HEK293 (cell line): ENCODE measurements around the gene NOLC1.

Source experiments
- CTCF ChIA-PET: fragments of 350-600 bp; formaldehyde crosslinking; extraction: SDS; loops from one replicate; lab custom pipeline; 2021; ENCODE audit warnings: antibody characterized with exemption; lab: Yijun Ruan, JAX
- POLR2A ChIA-PET: fragments of 300-600 bp; formaldehyde crosslinking; extraction: SDS; loops from one replicate; lab custom pipeline; 2020; ENCODE audit warnings: antibody characterized with exemption, inconsistent platforms; lab: Yijun Ruan, JAX
- H3K27ac ChIP-seq: fragments of 200-500 bp; sonication (Bioruptor generic); 2 replicates; pipeline ENCODE4 v1.5.1; 2014; ENCODE audit warnings: low read depth, low read length, control low read depth, inconsistent platforms; ENCODE audit errors: extremely low read depth
- H3K36me3 ChIP-seq, 2 experiments: fragments of 200-500 bp in 1 of 2; sonication (Bioruptor generic) in 1 of 2; 1 replicate in 1 of 2; 2 replicates in 1 of 2; pipeline ENCODE4 v1.5.1; 2014 to 2017; ENCODE audit warnings: inconsistent platforms in 2 of 2, low read length in 2 of 2; ENCODE audit not compliant: control insufficient read depth in 2 of 2, insufficient read depth in 1 of 2
- H3K4me1 ChIP-seq: fragments of 200-500 bp; sonication (Bioruptor generic); 2 replicates; pipeline ENCODE4 v1.5.1; 2014; ENCODE audit warnings: mild to moderate bottlenecking, low read length, inconsistent platforms; ENCODE audit not compliant: control insufficient read depth, insufficient read depth
- H3K4me3 ChIP-seq: 2 replicates; pipeline ENCODE4 v1.5.1; 2011; ENCODE audit warnings: low read depth, mild to moderate bottlenecking, control low read depth, low read length, moderate library complexity
- H3K9me3 ChIP-seq: fragments of 200-500 bp; sonication (Bioruptor generic); 2 replicates; pipeline ENCODE4 v1.5.1; 2014; ENCODE audit warnings: low read depth, low read length, inconsistent platforms; ENCODE audit not compliant: control insufficient read depth, insufficient read depth
- BCL11A ChIP-seq: fragments of 450-650 bp; formaldehyde crosslinking; IDR thresholded peaks from 2 replicates; pipeline ENCODE4 v1.5.1; 2016; ENCODE audit warnings: low read depth, missing biosample characterization, missing genetic modification characterization
- GLIS1 ChIP-seq: fragments of 450-650 bp; formaldehyde crosslinking; IDR thresholded peaks from 2 replicates; pipeline ENCODE4 v1.5.1; 2016; ENCODE audit warnings: missing biosample characterization, missing genetic modification characterization
- GLIS2 ChIP-seq: fragments of 450-650 bp; formaldehyde crosslinking; IDR thresholded peaks from 2 replicates; pipeline ENCODE4 v1.5.1; 2016; ENCODE audit warnings: missing biosample characterization, missing genetic modification characterization
- IKZF3 ChIP-seq: fragments of 450-650 bp; IDR thresholded peaks from 2 replicates; pipeline ENCODE4 v1.5.0; 2018; ENCODE audit warnings: missing biosample characterization, mild to moderate bottlenecking, missing genetic modification characterization, moderate library complexity
- SCRT1 ChIP-seq: fragments of 450-650 bp; formaldehyde crosslinking; IDR thresholded peaks from 2 replicates; pipeline ENCODE4 v1.5.1; 2016; ENCODE audit warnings: missing biosample characterization, missing genetic modification characterization, borderline replicate concordance
- TCF7L2 ChIP-seq: IDR thresholded peaks from 2 replicates; pipeline ENCODE4 v1.6.1; 2011; ENCODE audit warnings: low read depth, mild to moderate bottlenecking, inconsistent platforms, low read length, moderate library complexity, borderline replicate concordance
- ZIC2 ChIP-seq: fragments of 450-650 bp; formaldehyde crosslinking; IDR thresholded peaks from 2 replicates; pipeline ENCODE4 v1.5.1; 2016; ENCODE audit warnings: missing biosample characterization, missing genetic modification characterization
- ZNF121 ChIP-seq: fragments of 450-650 bp; formaldehyde crosslinking; IDR thresholded peaks from 2 replicates; pipeline ENCODE4 v1.5.1; 2016; ENCODE audit warnings: missing biosample characterization, missing genetic modification characterization
- ZNF133 ChIP-seq: fragments of 450-650 bp; formaldehyde crosslinking; IDR thresholded peaks from 2 replicates; pipeline ENCODE4 v1.5.1; 2016; ENCODE audit warnings: missing biosample characterization, missing genetic modification characterization
- ZNF174 ChIP-seq: fragments of 450-650 bp; formaldehyde crosslinking; IDR thresholded peaks from 2 replicates; pipeline ENCODE4 v1.5.0; 2017; ENCODE audit warnings: missing biosample characterization, mild to moderate bottlenecking, missing genetic modification characterization
- ZNF19 ChIP-seq: fragments of 450-650 bp; formaldehyde crosslinking; IDR thresholded peaks from 2 replicates; pipeline ENCODE4; 2016; ENCODE audit warnings: missing biosample characterization, missing genetic modification characterization, low read depth
- ZNF221 ChIP-seq: fragments of 450-650 bp; formaldehyde crosslinking; IDR thresholded peaks from 2 replicates; pipeline ENCODE4 v1.5.1; 2017; ENCODE audit warnings: missing biosample characterization, missing genetic modification characterization, borderline replicate concordance
- ZNF23 ChIP-seq: fragments of 450-650 bp; formaldehyde crosslinking; IDR thresholded peaks from 2 replicates; pipeline ENCODE4 v1.5.1; 2016; ENCODE audit warnings: missing biosample characterization, missing genetic modification characterization, borderline replicate concordance
- ZNF239 ChIP-seq: fragments of 450-650 bp; formaldehyde crosslinking; IDR thresholded peaks from 2 replicates; pipeline ENCODE4 v1.5.1; 2016; ENCODE audit warnings: missing biosample characterization, missing genetic modification characterization
- ZNF26 ChIP-seq: fragments of 450-650 bp; formaldehyde crosslinking; IDR thresholded peaks from 2 replicates; pipeline ENCODE4 v1.5.1; 2016; ENCODE audit warnings: missing biosample characterization, missing genetic modification characterization
- ZNF280C ChIP-seq: fragments of 450-650 bp; formaldehyde crosslinking; IDR thresholded peaks from 2 replicates; pipeline ENCODE4 v1.5.1; 2016; ENCODE audit warnings: missing biosample characterization, missing genetic modification characterization
- ZNF350 ChIP-seq: fragments of 450-650 bp; formaldehyde crosslinking; IDR thresholded peaks from 2 replicates; pipeline ENCODE4 v1.5.0; 2017; ENCODE audit warnings: missing biosample characterization, mild to moderate bottlenecking, missing genetic modification characterization
- ZNF391 ChIP-seq: fragments of 450-650 bp; formaldehyde crosslinking; IDR thresholded peaks from 2 replicates; pipeline ENCODE4 v1.5.1; 2016; ENCODE audit warnings: low read depth, missing biosample characterization, missing genetic modification characterization, borderline replicate concordance
- ZNF404 ChIP-seq: fragments of 450-650 bp; formaldehyde crosslinking; IDR thresholded peaks from 2 replicates; pipeline ENCODE4 v1.5.1; 2017; ENCODE audit warnings: missing biosample characterization, missing genetic modification characterization
- ZNF585B ChIP-seq: fragments of 450-650 bp; formaldehyde crosslinking; IDR thresholded peaks from 2 replicates; pipeline ENCODE4 v1.5.1; 2016; ENCODE audit warnings: missing biosample characterization, missing genetic modification characterization
- ZNF747 ChIP-seq: fragments of 450-650 bp; formaldehyde crosslinking; IDR thresholded peaks from 2 replicates; pipeline ENCODE4 v1.5.1; 2016; ENCODE audit warnings: missing biosample characterization, missing genetic modification characterization
- ZSCAN4 ChIP-seq: fragments of 450-650 bp; formaldehyde crosslinking; IDR thresholded peaks from 2 replicates; pipeline ENCODE4 v1.5.1; 2017; ENCODE audit warnings: missing biosample characterization, missing genetic modification characterization
- TF ChIP-seq, protein P1 (sequence below): fragments of 450-650 bp; formaldehyde crosslinking; IDR thresholded peaks from 2 replicates; pipeline ENCODE4 v1.5.1; 2016; ENCODE audit warnings: missing biosample characterization, missing genetic modification characterization
- TF ChIP-seq, protein P2 (sequence below): fragments of 450-650 bp; formaldehyde crosslinking; IDR thresholded peaks from 2 replicates; pipeline ENCODE4 v1.5.1; 2016; ENCODE audit warnings: missing biosample characterization, missing genetic modification characterization
- TF ChIP-seq, protein P3 (sequence below): fragments of 450-650 bp; formaldehyde crosslinking; IDR thresholded peaks from 2 replicates; pipeline ENCODE4 v1.5.1; 2017; ENCODE audit warnings: missing biosample characterization, missing genetic modification characterization

NOLC1 gene

DNA sequence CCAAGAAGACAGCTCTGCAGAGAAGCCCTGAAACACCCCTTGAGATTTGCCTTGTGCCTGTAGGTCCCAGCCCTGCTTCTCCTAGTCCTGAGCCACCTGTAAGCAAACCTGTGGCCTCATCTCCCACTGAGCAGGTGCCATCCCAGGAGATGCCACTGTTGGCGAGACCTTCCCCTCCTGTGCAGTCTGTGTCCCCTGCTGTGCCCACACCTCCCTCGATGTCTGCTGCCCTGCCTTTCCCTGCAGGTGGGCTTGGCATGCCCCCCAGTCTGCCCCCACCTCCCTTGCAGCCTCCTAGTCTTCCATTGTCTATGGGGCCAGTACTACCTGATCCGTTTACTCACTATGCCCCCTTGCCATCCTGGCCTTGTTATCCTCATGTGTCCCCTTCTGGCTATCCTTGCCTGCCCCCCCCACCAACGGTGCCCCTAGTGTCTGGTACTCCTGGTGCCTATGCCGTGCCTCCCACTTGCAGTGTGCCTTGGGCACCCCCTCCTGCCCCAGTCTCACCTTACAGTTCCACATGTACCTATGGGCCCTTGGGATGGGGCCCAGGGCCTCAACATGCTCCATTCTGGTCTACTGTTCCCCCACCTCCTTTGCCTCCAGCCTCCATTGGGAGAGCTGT, 11.2 kb upstream of the NOLC1 start:
- CTCF ChIA-PET = no interaction called here
- Histone ChIP-seq H3K27ac (no peak overlapping the region), H3K4me3 (no peak overlapping the region), H3K9me3 (no peaks in the 10 kb centered on the region), H3K36me3 (peaks cover 26 to 77% of the 10 kb centered on the region in 2 experiments), H3K4me1 (peaks cover 9% of the 10 kb centered on the region)
- POLR2A ChIA-PET = no interaction called here
- TF ChIP-seq ZNF23 (no peak), GLIS2 (tag by site-specific recombination) (no peak), TCF7L2 (no peak), BCL11A (no peak), ZNF133 (no peak), IKZF3 (tag by site-specific recombination) (no peak), SCRT1 (tag by site-specific recombination) (peak; percentile 61), ZNF239 (tag by site-specific recombination) (no peak), ZNF585B (tag by site-specific recombination) (no peak), ZNF19 (tag by site-specific recombination) (no peak), ZNF350 (tag by site-specific recombination) (no peak), ZNF121 (tag by site-specific recombination) (no peak), ZIC2 (tag by site-specific recombination) (peak; percentile 64), GLIS1 (tag by site-specific recombination) (peak; percentile 69), ZNF391 (no peak), ZSCAN4 (no peak), ZNF221 (tag by site-specific recombination) (no peak), ZNF747 (tag by site-specific recombination) (no peak), ZNF404 (tag by site-specific recombination) (no peak), ZNF174 (tag by site-specific recombination) (no peak), ZNF26 (no peak), ZNF280C (tag by site-specific recombination) (no peak)
- TF ChIP-seq, protein P1, sequence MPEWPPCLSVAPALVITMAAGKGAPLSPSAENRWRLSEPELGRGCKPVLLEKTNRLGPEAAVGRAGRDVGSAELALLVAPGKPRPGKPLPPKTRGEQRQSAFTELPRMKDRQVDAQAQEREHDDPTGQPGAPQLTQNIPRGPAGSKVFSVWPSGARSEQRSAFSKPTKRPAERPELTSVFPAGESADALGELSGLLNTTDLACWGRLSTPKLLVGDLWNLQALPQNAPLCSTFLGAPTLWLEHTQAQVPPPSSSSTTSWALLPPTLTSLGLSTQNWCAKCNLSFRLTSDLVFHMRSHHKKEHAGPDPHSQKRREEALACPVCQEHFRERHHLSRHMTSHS (tag by site-specific recombination) = no peak
- TF ChIP-seq, protein P2, sequence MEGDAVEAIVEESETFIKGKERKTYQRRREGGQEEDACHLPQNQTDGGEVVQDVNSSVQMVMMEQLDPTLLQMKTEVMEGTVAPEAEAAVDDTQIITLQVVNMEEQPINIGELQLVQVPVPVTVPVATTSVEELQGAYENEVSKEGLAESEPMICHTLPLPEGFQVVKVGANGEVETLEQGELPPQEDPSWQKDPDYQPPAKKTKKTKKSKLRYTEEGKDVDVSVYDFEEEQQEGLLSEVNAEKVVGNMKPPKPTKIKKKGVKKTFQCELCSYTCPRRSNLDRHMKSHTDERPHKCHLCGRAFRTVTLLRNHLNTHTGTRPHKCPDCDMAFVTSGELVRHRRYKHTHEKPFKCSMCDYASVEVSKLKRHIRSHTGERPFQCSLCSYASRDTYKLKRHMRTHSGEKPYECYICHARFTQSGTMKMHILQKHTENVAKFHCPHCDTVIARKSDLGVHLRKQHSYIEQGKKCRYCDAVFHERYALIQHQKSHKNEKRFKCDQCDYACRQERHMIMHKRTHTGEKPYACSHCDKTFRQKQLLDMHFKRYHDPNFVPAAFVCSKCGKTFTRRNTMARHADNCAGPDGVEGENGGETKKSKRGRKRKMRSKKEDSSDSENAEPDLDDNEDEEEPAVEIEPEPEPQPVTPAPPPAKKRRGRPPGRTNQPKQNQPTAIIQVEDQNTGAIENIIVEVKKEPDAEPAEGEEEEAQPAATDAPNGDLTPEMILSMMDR (tag by site-specific recombination) = peak; percentile 23; the same call in 1 of the 2 replicates
- TF ChIP-seq, protein P3, sequence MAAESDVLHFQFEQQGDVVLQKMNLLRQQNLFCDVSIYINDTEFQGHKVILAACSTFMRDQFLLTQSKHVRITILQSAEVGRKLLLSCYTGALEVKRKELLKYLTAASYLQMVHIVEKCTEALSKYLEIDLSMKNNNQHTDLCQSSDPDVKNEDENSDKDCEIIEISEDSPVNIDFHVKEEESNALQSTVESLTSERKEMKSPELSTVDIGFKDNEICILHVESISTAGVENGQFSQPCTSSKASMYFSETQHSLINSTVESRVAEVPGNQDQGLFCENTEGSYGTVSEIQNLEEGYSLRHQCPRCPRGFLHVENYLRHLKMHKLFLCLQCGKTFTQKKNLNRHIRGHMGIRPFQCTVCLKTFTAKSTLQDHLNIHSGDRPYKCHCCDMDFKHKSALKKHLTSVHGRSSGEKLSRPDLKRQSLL (tag by site-specific recombination) = no peak
